ENCODE data around the gene MSI2.

The MSI2 gene

DNA sequence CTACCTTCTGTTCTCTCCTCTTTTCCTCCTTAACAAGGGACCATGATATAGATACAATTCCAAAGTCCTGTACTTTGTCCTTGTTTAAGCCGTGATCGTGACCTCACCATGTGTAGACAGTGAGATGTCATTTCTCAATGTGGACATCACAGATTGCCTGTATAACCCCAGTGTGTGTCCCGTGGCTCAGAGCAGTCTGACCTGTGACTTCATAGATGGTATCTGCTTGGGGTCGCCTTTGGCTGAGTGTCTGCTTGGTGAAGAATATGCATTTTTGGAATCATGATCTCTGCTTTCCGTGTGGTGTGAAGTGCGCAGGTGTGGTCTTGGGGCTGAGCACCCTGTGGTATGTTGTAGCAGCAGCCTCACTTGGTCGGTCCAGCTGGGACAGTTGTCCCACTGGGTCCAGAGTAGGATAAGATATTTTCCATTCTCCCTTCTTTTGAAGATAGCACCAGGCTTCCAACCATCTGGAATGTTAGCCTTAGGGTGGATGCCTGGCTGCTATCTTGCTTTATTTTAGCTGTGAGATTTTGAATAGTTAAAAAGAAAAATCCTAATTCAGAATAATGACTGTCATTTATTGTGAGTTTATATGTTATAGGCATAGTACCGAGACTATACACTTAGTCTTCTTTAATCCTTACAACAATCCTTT, 13.4 kb downstream of the MSI2 start:
- DNase-seq (ENCODE audit: low read depth in 2 of 2, low spot score in 1 of 2), result no peak

DNA sequence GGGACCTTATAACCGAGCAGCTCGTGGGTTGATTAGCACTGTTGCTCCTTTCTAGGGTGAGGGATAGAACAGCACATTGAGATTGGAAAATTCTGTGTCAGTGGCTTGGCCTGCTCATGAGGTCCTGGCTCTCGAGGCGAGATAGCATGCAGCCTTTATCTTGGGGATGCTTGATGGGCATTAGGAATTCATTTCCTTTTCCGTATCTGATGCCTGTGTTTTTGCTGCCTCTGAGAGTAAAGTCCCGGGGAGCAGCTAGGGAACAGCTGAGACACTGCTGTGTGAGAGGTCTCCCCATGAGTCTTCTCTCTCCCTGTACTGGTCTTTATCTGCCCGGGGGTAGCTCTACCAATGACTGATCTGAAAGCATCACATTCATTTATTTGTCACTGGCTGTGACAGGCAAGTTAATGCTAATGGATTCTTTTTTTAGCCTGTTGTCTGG, 14.5 kb downstream of the MSI2 start:
- no peak for DNase-seq (ENCODE audit: low read depth in 2 of 2, low spot score in 1 of 2)

DNA sequence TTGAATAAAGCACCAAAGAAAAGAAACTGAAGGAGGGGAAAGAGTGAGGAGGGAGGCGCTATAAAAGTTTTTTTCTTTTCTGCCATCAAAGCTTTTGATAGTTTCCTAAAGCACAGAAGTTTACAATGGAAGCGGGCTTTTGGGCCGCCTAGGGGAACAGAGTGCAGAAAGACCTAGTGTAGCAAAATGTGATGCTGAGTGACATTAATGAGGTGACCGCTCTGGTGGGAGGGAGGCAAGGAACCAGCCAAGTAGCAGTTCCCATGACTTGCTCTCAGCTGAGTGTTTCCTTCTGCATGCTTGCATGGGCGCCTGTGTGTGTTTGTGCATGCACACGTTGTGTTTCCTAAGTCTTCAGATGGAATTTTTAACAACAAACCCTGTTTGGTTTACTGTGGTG, 15.5 kb downstream of the MSI2 start:
- no peak for DNase-seq (ENCODE audit: low read depth in 2 of 2, low spot score in 1 of 2)

DNA sequence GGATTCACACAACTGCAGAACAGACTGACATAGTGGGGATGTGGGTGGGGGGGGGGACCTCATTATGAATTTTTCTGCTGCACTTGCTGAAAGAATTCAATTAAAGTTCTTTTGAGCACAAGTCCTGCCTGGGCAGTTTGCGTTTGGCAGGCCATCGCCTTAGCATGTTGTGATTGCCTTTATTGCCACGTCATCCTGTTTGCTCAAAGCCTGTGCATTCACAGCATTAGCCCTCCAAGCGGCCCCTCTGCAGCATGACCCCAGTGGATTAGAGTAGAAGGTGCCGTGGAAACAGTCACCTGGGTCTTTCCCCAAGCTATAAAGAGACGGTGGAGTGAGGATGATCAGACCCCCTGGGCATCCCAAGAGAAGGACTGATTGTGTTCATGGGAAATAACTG, 17.2 kb downstream of the MSI2 start:
- no peak for DNase-seq (ENCODE audit: low read depth in 2 of 2, low spot score in 1 of 2)

DNA sequence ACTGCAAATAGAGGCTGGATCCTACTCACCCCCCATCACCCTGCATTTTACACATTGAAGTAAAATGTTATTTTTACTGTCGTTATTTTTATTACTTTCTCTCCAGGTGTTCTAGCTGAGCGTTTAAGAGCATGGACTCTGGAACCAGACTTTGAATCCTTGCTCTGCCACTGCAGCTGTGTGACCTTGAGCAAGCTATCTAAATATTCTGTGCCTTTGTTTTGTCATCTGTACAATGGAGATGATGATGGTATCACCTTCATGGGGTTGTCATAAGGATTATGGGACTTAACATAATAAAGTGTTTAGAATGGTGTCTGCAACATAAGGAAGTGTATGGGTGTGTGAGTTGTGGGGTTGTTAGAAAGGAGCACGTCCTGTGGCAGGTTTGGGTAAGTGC, 17.8 kb downstream of the MSI2 start:
- DNase-seq (ENCODE audit: low read depth in 2 of 2, low spot score in 1 of 2), result no peak

DNA sequence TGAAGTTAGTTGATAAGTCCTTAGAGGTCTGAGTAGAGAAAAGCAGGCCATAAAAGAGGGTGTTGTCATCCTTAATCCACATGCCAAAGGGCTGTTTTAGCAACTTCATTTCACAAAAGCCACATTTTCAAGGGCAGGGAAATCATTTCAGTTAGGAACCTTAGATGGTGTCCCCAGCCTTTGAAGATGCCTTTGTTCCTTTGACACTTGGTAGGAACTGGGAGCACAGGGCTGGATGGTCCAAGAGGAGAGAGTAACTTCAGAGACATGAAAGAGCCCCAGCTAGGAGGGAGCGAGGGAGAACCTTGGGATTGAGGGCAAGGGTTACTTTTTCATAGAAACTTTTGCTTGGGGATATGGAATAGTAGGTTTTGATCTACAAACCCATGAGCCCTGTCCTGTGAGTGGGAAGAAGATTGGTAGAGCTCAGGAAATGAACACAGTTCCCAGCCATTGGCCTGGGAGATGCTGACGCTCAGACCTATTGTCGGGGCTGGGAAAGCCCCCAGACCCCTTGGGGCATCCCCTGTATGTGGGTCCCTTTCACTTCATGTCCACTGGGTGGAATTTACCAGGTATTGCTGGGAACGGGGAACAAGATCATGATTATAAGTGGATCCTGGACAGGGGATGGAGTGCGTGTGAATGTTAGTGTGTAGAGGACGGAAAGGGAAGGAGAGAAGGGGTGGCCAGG, 18.9 kb downstream of the MSI2 start:
- no peak for DNase-seq (ENCODE audit: low read depth in 2 of 2, low spot score in 1 of 2)

DNA sequence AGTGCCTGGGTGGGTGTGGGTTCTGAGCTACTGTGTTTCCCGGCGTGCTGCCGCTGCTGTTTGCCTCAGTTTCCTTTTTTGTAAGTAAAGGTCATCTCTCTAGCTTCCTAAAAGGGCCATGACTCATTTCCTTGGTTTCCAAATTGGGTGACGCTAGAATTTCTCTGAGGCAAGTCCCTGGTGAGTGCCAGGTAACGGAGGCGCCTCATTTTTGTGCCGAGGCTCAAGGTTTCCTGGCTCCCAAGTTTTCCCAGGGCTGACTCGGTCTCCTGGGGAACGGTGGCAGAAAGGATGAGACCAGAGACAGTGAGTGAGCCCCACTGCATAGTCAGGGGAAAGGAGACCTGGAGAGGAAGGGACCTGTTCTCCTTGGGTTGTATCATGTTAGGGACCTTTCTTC, 20.3 kb downstream of the MSI2 start:
- DNase-seq (ENCODE audit: low read depth in 2 of 2, low spot score in 1 of 2), result no peak

DNA sequence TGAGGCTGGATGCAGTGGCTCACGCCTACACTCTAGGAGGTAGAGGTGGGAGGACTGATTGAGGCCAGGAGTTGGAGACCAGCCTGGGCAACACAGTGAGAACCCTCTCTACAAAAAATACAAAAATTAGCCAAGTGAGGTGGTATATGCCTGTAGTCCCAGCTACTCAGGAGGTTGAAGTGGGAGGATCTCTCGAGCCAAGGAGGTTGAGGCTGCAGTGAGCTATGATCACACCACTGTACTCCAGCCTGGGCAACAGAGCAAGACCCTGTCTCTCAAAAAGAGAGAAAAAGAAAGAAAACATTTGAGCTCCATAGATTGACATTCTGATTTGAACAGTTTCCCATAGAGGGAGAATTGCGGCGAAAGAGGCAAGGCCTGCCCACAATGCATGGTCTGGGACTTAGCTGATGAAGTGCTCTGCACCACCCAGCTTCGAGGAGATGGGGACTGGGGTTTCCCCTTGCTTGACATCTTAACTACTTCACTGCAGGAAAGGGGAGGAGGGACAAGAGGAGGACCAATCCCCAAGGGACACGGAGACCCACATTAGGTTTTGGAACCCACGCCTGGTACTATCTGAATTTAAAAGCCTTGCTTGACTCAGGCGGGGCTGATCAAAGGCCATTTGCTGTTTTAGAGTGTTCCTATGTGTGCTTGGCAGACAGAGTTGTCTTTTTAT, 21.7 kb downstream of the MSI2 start:
- no peak for DNase-seq (ENCODE audit: low read depth in 2 of 2, low spot score in 1 of 2)

DNA sequence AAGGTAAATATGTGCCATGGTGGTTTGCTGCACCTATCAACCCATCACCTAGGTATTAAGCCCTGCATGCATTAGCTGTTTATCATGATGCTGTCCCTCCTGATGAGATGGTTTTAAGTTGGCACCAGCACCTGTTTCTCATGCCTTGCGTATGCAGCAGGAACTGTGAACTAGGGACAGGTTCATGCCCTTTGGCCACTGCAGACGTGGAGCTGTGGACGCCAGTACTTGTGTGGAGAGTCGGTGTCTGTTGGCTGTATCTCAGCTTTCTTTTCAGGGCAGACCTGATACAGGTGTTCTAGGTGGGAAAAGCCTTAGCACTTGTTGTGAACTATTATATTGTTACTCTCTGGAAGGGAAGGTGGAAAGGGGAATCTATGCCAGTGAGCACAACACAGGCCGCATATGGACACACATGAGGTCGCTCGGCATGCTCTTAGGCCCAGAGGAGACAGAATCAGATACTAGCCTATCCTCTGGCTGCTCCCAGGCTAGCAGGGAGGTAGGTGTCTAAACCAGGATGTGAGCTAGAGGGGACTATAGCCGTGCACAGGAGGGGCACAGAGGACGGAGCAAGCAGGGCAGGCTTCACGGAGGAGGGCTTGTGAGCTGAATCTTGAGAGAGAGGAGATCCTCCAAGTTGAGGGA, 22.5 kb downstream of the MSI2 start:
- DNase-seq (ENCODE audit: low read depth in 2 of 2, low spot score in 1 of 2), result no peak

DNA sequence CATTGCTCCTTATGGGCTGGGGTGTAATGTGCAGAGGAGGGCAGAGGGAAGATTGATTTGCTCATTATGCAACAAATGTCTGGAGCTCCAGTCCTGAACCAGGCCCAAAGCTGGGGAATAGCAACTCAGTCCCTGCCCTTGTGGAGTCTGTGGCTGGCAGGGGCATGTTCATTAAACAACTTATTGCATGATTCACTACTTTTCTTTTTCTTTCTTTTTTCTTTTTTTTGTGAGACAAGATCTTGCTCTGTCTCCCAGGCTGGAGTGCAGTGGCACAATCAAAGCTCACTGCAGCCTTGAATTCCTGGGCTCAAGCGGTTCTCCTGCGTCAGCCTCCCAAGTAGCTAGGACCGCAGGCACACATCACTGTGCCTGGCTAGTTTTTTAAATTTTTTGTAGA, 23.1 kb downstream of the MSI2 start:
- no peak for DNase-seq (ENCODE audit: low read depth in 2 of 2, low spot score in 1 of 2)

DNA sequence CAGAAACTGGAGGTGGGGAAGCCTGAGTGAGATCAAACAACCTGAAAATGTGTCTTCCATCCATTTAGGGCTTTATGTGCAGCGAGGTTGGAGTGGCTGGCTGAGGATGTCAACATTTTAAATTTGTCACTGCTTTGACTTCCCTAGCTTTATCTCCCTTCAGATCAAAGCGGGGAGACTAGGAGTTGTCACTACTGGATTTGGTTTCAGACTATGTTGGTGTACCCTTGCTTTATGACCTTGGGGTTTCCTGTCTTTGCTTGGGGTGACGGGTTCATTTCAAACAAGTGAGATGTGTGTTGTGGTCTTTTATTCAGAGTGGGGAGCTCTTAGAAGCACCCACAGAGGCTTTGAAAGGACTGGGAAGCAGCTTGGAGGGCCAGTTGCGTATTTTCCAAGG, 25.6 kb downstream of the MSI2 start:
- no peak for DNase-seq (ENCODE audit: low read depth in 2 of 2, low spot score in 1 of 2)

DNA sequence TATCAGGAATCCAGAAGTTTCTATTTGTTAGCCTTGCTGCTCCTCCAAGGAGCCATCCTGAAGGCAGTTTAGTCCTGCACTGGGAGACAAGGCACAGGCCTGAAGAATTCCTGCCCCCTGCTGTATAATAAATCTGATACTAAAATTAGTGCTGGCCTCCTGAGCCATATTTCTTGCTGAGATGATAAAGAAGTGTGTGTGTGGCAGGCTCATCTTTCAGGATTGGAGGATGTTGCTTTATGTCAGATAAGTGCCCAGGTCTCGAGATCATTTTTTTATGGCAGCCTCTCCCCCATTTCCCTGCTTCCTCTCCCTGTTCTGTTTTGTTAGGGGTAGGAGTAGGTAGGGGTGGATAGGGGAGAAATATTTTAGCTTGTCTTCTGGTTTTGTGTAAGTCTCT, 26.0 kb downstream of the MSI2 start:
- DNase-seq (ENCODE audit: low read depth in 2 of 2, low spot score in 1 of 2), result no peak

DNA sequence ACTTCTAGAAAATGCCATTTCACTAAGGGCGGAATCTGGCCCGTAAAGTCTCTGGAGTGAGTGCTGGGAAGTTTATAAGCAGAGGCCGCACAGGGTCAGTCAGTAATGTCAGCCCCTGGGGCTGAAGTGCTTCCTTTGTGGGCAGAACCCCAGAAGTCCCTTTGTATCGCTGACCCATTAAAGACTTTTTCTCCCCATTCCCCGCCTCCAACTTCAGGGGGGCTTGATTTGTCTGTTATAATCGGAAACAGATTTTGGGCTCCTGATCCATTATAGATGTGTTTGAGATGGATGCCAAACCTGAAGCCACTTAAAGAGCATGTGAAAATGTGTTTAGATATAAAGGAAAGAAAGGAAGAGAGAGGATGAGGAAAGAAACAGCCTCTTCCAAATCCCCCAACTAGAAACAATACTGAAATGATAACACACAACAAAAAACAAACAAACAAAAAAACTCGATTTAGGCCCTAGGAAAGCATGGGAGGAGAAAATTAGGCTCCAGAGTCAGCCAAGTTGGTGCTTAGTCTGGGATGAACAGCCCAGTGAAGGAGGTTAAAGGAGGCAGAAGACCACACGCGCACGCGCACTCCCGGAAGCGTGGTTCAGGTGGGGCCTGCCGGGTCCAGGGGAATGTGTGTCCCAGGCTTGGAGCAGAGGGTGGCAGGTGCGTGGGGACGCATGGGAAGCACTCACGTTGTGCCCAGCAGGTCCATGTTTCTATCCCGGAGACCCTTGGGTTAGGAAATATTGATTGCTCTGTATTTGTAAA, 27.1 kb downstream of the MSI2 start:
- DNase-seq (ENCODE audit: low read depth in 2 of 2, low spot score in 1 of 2), result no peak

DNA sequence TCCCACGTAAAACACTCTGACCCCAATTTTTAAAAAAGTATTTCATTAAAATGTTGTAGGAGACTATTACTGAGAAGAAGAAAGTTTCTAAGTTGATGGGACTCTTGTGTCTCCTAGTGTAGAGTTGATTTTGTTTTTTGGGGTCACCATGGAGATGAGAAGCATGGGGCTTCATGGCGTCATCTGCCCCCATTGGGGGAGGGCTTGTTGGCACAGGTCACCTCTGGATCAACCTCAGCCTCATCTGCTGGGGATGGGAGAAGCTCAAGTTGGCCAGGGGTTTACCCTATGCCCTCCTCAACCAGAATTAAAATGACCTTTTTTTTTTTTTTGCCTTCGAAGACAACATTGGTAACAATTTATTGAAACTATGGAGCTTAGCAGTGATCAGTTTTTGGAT, 28.3 kb downstream of the MSI2 start:
- no peak for DNase-seq (ENCODE audit: low read depth in 2 of 2, low spot score in 1 of 2)

DNA sequence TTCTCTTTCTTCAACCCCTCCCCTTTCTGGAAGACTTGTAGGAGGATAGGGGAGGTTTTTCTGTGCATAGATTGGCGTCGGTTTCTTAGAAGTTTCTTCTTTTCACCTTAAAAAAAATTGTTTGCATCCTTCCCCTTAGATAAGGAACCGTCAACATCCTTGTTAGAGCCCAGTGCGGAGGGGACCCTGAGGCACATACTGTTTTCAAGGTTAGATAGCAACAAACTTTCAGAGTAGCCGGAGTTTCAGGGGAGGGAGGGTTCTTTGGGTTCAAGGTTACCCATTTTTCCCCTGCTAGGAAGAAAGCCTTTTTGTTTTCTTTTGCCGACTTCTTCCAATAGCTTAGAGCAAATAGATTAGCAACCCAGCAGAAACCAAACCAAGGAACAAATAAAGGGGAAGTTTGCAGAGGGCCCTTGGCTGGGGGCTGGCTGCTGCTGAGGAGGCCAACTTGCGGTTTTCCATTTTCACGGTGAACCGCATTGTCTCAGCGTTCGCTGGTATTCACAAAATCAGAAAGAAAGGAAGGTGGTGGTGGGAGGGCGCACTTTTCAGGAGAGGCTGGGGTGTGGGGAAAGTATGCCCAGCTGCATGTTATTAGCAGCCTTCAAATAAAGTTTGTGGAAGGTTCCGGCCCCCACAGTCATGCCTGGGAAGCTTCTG, 28.8 kb downstream of the MSI2 start:
- peak in 1 of 2 donors; percentile 8 for DNase-seq (ENCODE audit: low read depth in 2 of 2, low spot score in 1 of 2)

DNA sequence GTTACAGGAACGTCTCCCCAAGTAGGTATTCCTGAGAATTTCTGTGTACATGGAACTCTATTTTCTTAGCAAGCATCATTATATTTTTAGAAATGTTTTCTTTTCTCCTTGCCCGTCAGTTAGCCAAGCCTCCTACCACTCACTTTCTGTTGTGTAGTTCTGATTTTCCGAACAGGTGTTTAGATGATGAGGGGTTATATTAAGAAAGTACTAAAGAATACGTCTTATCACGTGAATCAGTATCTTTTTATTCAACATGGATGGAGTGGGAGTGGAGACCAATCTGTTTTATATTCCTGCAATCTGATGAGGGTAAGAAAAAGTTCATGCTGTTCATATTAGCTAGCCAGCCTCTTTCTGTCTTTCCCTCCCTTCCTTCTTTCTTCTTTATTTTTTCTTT, 29.4 kb downstream of the MSI2 start:
- DNase-seq (ENCODE audit: low read depth in 2 of 2, low spot score in 1 of 2), result no peak

DNA sequence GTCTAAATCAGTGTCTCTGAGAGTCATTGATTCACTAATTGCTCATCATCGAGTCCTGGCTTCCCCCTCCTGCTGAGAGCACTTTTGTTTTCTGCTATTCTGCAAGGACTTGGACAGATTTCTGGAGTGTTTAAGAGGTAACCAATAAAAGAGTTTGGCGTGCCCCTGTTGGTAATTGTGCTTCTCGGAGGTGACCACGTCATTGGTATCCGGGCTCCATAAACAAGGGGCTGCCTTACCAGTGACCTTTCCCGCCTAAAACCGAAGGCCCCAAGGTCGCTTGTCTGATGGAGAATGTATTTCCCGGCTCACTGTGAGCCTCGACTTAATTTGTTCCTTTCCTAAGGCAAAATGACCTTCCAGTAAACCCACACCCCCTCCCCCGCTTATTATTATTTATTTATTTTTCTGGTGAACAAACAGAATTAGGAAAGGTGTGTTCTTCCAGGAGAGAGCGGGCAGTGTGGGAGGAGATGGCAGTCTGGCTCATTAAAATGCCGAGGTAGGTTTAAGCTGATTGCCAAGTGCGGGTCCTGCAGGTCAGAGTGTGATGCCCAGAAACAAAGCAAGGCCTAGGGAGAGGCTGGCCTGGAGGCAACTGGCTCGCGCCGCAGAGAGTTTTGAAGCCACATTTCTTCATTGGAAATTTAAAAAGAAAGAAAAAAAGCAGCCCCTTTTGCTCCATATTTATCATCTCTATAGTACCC, 30.2 kb downstream of the MSI2 start:
- DNase-seq (ENCODE audit: low read depth in 2 of 2, low spot score in 1 of 2), result no peak

DNA sequence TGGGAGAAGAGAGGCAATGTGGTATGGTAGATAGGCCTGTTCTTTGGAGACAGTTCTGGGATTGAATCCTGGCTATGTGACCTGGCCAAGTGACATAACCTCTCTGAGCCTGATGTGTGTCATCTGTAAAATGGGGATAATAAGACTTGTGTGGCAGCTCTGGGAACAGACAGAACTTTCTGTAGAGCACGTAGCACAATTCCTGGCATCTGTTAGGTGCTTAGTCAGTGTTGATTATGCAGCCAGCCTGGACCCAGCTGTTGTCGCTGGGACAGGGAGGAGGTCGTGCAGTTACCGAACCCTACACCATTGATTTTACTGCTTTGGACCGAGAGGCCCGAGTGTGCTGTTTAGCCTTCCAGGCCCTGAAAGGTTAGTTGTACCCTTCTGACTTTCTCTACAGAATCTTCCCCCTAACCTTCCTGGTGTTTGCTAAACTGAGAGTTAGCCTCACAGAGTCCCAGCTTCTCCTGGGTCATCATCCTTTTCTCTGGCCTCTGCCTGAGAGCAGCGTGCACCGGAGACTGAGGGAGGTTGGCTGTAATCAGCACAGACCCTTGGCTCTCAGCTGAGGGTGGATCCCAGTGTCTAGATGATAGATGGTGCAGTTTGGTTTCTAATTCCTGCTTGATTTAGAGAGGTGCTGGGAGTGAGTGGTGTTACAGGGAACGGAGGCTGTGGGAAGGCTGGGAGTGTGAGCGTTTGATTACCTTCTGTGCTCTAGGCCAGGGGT, 31.9 kb downstream of the MSI2 start:
- no peak for DNase-seq (ENCODE audit: low read depth in 2 of 2, low spot score in 1 of 2)

DNA sequence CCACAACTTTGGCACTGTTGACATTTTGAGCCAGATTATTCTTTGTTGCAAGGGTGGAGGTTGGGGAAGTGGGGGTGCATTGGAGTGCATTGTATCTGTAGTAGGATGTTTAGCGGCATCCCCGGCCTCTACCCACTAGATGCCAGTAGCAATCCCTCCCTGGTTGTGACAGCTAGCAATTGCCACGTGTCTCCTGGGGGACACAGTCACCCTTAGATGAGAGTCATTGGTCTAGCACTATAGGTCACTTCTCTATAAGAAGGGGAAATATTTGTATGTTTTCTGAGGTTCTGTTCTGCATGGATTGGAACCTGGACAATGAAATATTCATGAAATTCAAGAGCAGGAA, 32.4 kb downstream of the MSI2 start:
- no peak for DNase-seq (ENCODE audit: low read depth in 2 of 2, low spot score in 1 of 2)

DNA sequence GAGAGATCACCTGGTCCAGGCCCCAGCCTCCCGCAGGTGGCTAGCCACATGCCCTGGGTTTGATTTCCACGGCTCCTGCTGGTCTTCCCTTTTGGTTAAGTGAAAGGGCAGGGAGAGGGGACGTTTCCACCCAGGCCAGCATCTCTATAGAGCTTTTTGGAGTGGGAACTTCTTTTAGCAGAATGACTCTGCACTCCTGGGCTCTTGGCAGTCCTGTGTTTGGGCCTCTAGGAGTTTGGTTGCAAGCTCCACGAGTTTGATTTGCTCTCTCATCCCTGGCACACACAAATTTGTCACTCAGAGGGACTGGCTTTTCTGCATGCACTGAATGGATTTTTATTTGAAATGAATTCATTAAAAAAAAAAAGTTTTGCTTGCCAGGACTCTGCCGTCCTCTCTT, 32.8 kb downstream of the MSI2 start:
- no peak for DNase-seq (ENCODE audit: low read depth in 2 of 2, low spot score in 1 of 2)
